Hepatic stellate cell (primary cell): ENCODE measurements around the gene BCAS3.
A peak's percentile ranks its signal among the peaks of the same experiment; 100 is the strongest.

Source experiments
- DNase-seq: peaks from one replicate; pipeline ENCODE4 v3.0.0; 2011; ENCODE audit warnings: low spot score

The BCAS3 gene

DNA sequence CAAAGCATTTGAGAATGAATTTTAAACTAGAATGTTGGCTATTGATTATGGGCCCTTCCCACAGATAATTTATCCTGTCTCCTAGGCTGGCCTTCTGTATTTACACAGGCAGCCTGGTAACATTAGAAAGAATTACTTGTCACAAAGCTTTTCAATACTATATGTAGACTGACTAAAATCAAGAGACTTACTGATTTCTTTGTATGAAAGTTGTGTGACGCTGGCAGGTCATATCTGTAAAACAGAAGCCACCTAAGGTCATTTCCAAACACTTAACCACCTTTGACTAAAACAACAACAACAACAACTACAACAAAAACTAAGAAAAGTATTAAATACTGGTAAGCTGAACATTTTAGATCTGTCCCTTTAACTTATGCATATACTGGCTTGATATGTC is 393.0 kb downstream of the BCAS3 start:
- DNase-seq: no peak

- DNase-seq: no peak
Observed at GRCh38 chr17:61072648-61073047, 395.0 kb downstream of the BCAS3 start.

DNA sequence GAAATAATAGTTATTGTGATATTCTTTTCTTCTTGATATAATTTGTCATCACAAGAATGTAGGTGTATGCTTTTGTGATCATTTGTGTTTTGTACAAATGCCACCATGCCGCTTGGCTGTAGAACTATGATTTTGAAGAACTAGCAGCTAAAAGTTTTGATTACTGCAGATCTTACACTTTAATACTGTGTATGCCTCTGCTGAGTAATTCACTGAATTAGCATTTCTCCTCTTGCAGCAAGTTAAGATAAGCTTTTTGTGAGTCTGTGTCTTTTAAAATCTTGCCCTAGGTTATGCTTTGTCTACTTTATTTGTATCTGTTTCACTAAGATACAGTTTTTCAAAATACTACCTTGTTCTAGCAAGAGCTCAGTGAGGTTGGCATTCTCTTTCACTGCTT is 395.5 kb downstream of the BCAS3 start:
- no peak for DNase-seq

DNA sequence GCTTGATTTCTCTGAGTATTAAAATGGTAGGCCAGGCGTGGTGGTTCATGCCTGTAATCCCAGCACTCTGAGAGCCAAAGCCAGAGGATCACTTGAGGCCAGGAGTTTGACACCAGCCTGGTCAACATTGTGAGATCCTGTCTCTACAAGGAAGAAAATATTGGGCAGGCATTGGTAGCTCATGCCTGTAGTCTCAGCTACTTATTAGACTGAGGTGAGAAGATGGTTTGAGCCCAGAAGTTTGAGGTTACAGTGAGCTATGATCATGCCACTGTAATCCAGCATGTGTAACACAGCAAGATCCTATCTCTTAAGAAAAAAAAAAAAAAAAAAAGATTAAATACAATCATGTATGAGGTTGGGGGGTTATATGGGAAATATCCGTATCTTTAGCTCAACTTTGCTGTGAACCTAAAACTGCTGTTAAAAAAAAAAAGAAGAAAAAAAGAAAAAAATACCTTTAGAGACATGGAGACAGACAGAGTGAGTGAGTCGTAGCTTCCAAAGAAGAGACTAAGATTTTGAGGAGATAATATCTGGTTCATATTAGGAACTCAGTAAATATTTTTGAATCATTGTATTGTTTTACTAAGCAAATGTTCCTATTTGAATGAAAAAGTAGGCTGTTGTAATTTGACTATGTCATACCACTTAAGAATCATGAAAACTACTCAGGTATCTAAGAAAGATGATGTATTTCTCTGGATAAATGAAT is 396.3 kb downstream of the BCAS3 start:
- DNase-seq: no peak

DNA sequence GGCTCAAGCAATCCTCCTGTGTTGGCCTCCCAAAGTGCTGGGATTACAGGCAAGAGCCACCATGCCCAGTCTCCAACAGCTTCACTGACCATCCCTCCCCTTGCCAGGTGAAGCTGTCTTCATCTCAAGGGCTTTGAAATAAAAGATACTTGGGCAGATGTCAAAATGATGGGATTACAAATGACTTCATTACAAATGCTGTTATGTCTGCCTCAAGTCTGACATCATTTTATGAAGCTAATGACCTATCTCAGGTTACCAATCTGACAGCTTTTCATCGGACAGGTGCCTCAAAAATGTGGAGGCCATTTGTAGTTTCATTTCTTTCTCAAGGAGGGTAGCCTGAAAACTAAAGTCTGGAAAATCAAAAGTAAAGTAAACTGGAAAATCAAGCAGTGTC is 398.3 kb downstream of the BCAS3 start:
- DNase-seq: no peak

GRCh38 chr17:61076621-61077031 is 399.0 kb downstream of the BCAS3 start:
- peak; percentile 7 for DNase-seq

DNA sequence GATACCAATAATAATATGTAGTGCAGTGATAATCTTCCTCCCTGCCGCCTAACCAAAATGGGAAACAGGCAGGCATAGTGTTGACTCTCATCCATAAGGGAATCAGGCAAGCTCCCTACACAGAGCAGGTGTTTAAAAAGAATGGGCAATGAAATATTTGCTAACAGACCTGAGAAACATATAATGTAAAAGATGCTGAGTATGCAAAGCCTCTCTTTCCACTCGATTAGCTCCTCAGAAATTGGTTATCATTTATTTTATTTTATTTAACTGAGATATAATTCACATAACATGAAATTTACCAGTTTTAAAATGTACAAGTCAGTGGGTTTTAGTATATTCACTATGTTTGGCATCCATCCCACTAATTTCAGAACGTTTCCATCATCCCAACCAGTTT is 404.3 kb downstream of the BCAS3 start:
- no peak for DNase-seq

DNA sequence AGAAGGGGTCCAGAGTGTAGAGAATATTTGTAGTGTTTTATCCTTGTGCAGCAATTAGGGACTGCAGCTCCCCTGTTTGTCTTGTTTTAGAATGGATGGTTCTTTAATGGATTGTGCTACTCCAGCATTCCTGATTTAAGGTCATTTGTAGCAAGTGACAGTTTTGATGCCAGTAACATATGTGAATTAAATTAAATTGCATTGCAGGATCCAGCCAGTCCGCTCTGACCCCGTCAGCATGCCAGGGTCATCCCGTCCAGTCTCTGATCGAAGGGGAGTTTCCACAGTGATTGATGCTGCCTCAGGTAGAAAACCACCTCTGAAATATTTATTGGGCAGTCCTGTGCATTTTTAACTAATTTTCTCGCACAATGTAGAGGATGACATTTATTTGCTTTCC is 406.6 kb downstream of the BCAS3 start:
- DNase-seq: no peak

GRCh38 chr17:61087024-61087423 is 409.4 kb downstream of the BCAS3 start:
- no peak for DNase-seq

- no peak for DNase-seq
Observed at GRCh38 chr17:61088556-61088955, 410.9 kb downstream of the BCAS3 start.

DNA sequence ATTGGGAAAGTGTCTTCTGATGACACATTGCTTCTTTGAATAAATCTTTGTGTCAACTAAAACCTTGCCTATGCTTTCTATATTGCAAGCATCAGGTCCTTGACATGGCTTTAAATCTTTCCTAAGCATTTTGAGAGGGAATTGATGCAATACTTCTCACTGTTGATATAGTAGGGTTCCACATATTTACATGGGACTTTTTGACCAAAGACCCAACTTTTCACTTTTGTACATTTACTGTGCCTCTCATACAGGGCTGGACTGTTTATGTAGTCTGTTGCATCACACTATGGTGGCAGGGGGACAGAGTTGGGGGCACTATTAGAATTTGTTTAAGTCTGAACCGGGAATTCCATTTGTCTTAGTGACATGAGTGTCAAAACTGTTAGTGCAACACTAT is 413.4 kb downstream of the BCAS3 start:
- no peak for DNase-seq

GRCh38 chr17:61097781-61098180 is 420.1 kb downstream of the BCAS3 start:
- no peak for DNase-seq

DNA sequence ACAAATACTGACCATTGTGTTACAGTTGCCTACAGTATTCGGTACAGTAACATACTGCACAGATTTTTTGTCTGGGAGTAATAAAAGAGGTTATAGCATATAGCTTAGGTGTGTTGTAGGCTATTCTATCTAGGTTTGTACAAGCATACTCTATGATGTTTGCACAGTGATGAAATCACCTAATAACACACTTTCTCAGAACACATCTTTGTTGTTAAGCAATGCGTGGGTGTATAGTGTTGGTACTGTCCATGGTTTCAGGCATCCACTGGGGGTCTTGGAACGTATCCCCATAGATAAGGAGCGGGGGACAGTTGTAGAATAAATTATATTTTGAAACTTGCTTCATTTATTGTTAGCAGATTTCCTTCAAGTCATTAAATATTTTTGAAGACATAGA is 428.7 kb downstream of the BCAS3 start:
- no peak for DNase-seq

GRCh38 chr17:61116577-61116976 is 438.9 kb downstream of the BCAS3 start:
- no peak for DNase-seq

DNA sequence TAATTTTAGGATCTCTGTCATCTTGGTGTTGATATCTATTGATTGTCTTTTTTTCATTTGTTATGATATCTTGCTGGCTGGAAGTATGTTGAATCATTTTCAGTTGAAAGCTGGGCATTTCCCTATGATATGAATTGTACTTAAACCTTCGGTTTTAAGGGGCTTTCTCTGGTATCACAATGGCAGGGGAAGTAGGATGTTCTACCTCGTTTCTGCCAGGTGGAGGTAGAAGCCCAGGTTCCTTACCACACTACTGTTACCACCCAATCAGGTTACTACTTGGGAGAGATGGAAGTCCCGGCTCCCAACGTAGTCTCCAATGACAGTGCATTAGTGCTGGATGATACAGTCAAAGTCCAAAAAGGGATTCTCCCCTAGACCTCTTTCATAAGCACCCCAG is 440.3 kb downstream of the BCAS3 start:
- DNase-seq: no peak

GRCh38 chr17:61118871-61119270 is 441.2 kb downstream of the BCAS3 start:
- DNase-seq: no peak

GRCh38 chr17:61122326-61122913 is 444.8 kb downstream of the BCAS3 start:
- DNase-seq: no peak

GRCh38 chr17:61124562-61124961 is 446.9 kb downstream of the BCAS3 start:
- no peak for DNase-seq

DNA sequence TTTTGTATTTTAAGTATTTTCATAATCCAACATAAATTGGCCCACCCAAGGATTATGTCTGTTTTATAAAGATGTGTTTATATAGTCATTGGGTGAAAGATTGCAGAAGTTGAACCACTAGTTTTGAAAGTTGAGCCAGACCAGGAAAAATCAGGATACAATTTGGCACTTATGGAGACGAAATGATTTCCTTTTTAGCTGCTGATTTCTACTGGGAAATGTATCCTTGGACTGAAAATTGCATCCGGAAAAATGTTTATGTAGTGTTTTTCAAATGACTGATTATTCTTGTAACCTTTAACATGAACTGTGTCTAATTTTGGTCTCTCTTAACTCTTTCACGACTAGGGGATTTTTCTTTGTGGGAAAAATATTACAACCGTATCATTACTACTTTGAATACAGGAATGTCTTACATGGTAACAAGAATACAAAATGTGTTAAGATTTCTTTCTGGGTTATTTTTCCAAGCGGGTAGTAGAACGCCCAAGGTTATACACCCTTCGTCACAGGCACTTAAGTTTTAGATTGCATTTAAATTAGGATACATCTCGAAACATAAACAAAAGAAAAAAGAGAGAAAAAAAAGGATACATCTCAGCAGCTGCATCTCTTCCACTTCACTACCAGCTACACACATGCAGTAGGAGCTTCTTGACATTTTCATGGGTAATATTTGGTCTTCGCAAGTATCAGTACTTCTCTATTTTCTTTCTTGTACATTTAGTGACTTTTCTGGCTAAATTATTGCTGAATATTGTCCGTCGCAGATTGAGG is 449.0 kb downstream of the BCAS3 start:
- DNase-seq: no peak

DNA sequence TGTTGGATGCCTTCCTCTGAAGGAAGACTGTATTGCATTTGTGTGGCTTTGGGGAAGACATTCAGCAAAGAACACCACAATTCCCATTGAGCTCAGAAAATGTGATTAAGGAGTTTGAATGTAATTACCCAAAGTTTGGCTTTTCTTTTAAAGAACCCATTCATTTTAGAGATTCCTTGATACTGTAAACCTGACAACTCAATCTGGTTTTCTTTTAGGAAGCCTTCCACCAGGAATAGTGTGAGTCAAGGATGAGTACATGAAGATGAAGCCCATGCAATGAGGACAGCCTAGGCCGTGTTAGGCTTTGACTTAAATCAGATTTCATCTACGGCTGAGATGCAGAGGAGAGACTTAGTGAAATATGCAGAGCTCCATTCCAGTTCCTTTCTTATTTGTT is 450.3 kb downstream of the BCAS3 start:
- DNase-seq: no peak

DNA sequence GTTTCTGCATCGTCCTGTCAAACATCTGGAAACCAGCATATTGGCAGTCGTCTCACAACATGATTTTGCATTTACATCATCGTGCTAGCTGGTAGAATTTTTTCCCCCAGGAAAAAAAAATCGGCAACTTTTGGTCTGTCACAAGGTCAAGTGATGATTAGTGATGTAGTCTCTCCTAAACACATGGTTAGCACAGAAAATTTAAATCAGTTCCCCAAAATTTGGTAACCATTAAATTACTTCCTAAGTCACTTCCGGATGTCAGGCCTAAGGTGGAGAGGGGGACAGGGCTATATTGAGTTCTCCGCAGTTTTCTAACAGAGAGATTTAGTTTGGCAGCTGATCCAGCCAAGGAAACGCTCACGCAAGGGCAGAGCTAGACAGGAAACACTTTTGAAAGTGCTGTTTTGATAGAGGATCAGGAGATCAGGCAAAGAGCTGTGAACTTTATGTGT is 451.0 kb downstream of the BCAS3 start:
- DNase-seq: no peak

- DNase-seq: no peak
Observed at GRCh38 chr17:61129267-61130254, 451.9 kb downstream of the BCAS3 start.
